Neural progenitor cell (in vitro differentiated cells): ENCODE data around the gene ZNF516.

Experiments
- EZH2 ChIP-seq: fragments of 200-600 bp; sonication (generic); IDR thresholded peaks from 2 replicates; pipeline ENCODE4 v1.6.1; 2017; ENCODE audit warnings: antibody characterized with exemption, mild to moderate bottlenecking, moderate library complexity
- TF ChIP-seq, protein P1 (sequence below): fragments of 200-600 bp; sonication (generic); IDR thresholded peaks from 2 replicates; pipeline ENCODE4 v1.5.1; 2017; ENCODE audit warnings: antibody characterized with exemption, mild to moderate bottlenecking

DNA sequence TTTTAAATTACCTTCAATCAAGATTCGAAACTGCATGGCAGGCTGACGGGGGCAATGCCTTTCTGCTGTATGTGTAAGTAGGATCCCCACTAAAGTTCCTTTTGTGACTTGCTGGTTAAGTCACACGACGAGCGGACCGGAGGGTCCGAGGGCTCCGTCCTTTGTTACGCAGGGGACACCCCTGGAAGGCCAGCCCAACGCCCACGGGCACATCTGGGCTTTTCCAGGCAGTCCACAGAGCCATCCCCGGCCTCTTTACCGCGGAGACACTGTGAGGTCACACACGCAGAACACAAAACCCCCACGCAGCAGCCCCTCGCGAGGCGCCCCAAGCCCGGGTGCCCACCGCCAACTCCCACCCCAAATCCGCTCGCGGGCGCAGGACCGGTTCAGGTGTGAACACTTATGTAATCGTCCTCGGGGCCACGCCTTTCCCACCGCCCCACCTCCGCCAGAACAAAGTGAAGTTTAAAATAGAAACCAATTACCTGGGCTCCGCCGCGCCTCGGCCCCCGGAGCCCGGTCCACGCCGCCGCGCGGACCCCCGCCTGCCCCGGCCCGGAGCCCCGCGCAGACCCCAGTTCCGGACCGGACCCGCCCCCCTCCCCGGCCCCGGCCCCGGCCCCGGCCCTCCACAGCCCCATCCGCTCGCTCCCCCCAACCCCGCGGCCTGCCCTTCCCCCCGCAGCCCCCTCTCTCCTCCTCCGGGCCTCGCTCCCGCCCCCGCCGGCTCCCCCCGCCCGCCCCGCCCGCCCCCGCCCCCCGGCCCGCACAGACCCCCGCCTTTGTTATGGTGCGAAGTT, 4.2 kb downstream of the ZNF516 start:
- no peak for TF ChIP-seq EZH2
- TF ChIP-seq, protein P1, sequence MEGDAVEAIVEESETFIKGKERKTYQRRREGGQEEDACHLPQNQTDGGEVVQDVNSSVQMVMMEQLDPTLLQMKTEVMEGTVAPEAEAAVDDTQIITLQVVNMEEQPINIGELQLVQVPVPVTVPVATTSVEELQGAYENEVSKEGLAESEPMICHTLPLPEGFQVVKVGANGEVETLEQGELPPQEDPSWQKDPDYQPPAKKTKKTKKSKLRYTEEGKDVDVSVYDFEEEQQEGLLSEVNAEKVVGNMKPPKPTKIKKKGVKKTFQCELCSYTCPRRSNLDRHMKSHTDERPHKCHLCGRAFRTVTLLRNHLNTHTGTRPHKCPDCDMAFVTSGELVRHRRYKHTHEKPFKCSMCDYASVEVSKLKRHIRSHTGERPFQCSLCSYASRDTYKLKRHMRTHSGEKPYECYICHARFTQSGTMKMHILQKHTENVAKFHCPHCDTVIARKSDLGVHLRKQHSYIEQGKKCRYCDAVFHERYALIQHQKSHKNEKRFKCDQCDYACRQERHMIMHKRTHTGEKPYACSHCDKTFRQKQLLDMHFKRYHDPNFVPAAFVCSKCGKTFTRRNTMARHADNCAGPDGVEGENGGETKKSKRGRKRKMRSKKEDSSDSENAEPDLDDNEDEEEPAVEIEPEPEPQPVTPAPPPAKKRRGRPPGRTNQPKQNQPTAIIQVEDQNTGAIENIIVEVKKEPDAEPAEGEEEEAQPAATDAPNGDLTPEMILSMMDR: no peak
